Activated T-cell treated with anti-CD3 and anti-CD28 coated beads, Interleukin-2, amount 50 U/mL, for 72 hours (primary cell): ENCODE measurements around the gene SUPT4H1. TPM values are rescaled to one million over a fixed set of nuclear protein-coding genes. Genes with fewer than 3 reads are reported as not detected.

Experiments
- ATAC-seq, 2 donors: fragments of 150-1000 bp; cut with Tn5 transposase; replicated peaks in 1 of 2; 2 replicates each; pipeline ENCODE4 v1.10.0; 2021; ENCODE audit warnings: moderate library complexity in 2 of 2, mild to moderate bottlenecking in 1 of 2
- DNase-seq, 2 donors: peaks; one replicate each; pipeline ENCODE4 v3.0.0; 2021 to 2022; ENCODE audit warnings: mixed read lengths in 1 of 2
- H3K27ac Mint-ChIP-seq: one replicate; pipeline ENCODE4 v1.8.0; 2022; ENCODE audit warnings: mild to moderate bottlenecking, moderate library complexity, mixed read lengths
- H3K27me3 Mint-ChIP-seq: one replicate; pipeline ENCODE4 v1.8.0; 2022; ENCODE audit warnings: low read depth, mixed read lengths
- H3K36me3 Mint-ChIP-seq, 2 donors: one replicate each; pipeline ENCODE4 v1.8.0; 2022; ENCODE audit warnings: mixed read lengths in 2 of 2, mild to moderate bottlenecking in 1 of 2; ENCODE audit not compliant: insufficient read depth in 2 of 2
- H3K4me1 Mint-ChIP-seq: one replicate; pipeline ENCODE4 v1.8.0; 2022; ENCODE audit warnings: low read depth, mixed read lengths
- H3K4me3 Mint-ChIP-seq, 2 donors: one replicate each; pipeline ENCODE4 v1.8.0; 2022; ENCODE audit warnings: mild to moderate bottlenecking in 2 of 2, mixed read lengths in 2 of 2, moderate library complexity in 2 of 2
- H3K9me3 Mint-ChIP-seq, 2 donors: one replicate each; pipeline ENCODE4 v1.8.0; 2022; ENCODE audit warnings: mixed read lengths in 2 of 2
- total RNA-seq, 2 donors: library from RNA; stranded (reverse); gene quantifications; one replicate each; pipeline ENCODE4 v1.2.3, GENCODE V29; 2022

SUPT4H1 gene
- total RNA-seq, 2 donors from 2014 or later: 101 to 110 TPM

DNA sequence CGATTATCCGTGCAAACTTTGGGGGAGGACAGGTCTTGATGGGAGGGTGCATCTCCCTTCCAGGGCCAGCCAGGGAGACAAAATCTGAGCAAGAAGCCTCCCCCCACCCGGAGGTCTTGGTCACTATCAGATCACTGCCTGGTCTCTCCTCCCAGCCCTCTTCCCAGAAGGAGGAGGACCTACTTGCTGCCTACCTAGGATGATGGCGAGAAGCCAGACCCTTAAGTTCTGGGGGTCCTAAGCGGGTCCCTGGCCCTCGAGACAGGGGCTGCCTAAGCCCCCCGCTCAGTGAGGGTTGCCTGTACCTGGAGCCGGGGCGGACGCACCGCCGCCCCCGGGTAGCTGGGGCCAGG lies 28.0 kb downstream of the SUPT4H1 start:
- Mint-ChIP-seq H3K4me1 (peaks cover 53% of the 10 kb centered on the region), H3K27me3 (no peaks in the 10 kb centered on the region), H3K36me3 (no peaks in the 10 kb centered on the region), H3K4me3 (no peak overlapping the region), H3K27ac (peak overlapping the region; percentile 87), H3K9me3 (no peaks in the 10 kb centered on the region)
- ATAC-seq (peak in 1 of 2 donors; percentile 1), DNase-seq (no peak)

DNA sequence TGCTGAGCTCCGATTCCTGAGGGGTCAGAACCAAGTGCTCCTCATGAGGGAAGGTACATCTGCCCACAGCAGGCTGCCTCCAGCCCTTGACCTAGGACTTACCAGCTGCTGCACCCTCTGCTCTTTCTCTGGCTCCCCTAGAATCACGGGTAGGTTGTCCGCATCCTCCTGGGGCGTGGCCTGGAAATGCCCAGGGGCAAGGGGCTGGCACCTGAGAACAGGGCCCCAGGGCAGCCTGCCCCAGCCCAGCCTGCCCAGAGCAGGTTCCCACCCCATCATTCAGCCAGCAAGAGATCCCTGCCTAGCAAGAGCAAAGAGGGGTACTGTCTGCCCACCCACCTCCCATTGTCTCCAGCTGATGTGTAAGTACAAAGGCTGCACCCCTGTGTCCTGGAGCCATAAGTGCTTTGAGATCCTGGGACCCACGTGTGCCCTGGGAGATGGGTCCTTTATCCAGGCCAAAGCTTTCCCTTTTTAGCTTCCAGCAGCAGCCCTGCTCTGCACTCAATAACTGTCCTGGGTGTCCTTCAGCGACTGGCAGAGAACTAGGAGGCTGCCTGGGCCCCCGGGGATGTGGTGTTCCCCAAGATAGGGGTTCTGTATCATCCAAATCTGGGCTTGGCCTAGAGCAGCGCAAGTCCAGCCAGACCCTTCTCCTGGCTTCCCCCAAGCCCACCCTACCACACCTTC lies 28.5 kb downstream of the SUPT4H1 start:
- Mint-ChIP-seq H3K9me3 (no peaks in the 10 kb centered on the region), H3K4me1 (peaks cover 50% of the 10 kb centered on the region), H3K36me3 (no peaks in the 10 kb centered on the region), H3K4me3 (peak overlapping the region in 1 of 2 donors; percentile 5), H3K27ac (peak overlapping the region; percentile 87), H3K27me3 (no peaks in the 10 kb centered on the region)
- peak; percentile 0 to 1 for ATAC-seq
- peak in 1 of 2 donors; percentile 38 for DNase-seq

DNA sequence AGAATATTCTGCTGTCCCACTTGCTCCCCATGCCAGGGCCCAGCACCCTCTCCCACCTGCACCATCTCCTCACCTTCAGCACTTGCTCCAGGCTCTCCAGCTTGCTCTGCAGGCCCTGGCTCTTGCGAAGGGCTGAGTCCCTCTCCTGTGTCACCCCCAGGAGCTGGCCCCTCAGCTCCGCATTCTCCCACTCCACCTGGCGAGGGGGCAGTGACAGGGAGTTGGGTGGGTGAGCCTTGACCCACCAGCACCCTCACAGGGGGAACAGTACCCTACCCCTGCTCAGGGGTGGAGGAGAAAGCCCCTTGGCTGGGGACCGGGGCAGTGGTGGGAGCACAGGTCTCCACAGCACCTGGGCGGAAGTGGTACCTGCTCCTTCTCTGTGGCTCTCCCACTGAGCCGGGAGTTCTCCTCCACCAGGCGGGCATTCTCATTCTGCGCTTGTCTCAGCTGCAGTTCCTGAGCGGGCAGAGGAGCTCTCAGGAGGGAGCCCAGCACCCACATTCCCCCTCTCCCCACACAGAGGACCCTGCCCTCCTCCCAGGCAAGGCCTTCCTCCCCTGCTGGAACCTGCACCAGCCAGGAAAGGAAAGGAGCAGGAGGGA lies 29.3 kb downstream of the SUPT4H1 start:
- peaks cover 51% of the 10 kb centered on the region for H3K4me1 Mint-ChIP-seq
- peak overlapping the region; percentile 82 for H3K27ac Mint-ChIP-seq
- peak overlapping the region in 1 of 2 donors; percentile 4 for H3K4me3 Mint-ChIP-seq
- H3K27me3 Mint-ChIP-seq: no peaks in the 10 kb centered on the region
- DNase-seq (peak in 1 of 2 donors; percentile 36), ATAC-seq (peak in 1 of 2 donors; percentile 1)
- H3K36me3 Mint-ChIP-seq: no peaks in the 10 kb centered on the region
- no peaks in the 10 kb centered on the region for H3K9me3 Mint-ChIP-seq

DNA sequence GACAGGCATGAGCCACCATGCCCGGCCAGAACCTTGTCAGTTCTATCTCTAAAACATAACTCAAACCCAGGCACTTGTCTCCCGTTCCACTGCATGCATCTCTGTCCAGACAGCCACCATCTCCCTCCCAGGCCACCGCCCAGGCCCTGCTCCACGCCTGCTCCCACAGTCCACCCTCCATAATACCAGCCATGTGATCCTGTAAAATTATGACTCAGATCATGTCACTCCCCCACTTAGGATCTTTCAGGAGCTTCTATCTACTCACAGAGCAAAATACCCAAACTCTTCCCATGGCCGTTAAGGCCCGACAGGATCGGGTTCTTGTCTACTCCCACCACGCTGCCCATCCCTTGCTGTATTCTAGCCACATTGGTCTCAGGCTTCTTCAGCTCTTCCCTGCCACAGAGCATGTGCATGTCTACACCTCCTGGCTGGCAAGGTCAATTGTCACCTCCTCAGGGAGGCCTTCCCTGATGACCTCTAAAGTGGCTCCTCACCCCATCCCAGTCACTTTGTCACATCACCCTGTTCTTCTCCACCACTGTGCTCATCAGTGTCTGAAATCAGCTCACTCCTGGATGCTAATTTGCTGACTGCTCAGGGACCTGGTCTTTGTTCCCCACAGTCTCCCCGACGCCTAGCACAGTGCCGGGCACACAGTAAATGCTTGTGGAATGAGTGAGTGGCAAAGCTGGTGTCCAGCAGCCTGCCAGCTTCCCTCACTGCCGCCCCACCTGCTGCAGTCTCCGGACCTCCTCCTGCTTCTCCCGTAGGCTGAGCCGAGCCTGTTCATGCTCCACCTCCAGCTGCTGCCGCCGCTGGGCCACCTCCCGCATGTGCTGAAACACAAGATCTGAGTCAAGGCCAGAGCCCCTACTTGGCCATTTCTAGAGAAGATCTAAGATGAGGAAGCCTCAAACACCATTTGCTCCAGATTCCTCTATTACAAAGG lies 30.2 kb downstream of the SUPT4H1 start:
- Mint-ChIP-seq H3K9me3 (no peaks in the 10 kb centered on the region), H3K4me1 (peaks cover 51% of the 10 kb centered on the region), H3K27me3 (no peaks in the 10 kb centered on the region), H3K27ac (peak overlapping the region; percentile 82), H3K4me3 (no peak overlapping the region), H3K36me3 (no peaks in the 10 kb centered on the region)
- DNase-seq: peak in 1 of 2 donors; percentile 38
- no peak for ATAC-seq

DNA sequence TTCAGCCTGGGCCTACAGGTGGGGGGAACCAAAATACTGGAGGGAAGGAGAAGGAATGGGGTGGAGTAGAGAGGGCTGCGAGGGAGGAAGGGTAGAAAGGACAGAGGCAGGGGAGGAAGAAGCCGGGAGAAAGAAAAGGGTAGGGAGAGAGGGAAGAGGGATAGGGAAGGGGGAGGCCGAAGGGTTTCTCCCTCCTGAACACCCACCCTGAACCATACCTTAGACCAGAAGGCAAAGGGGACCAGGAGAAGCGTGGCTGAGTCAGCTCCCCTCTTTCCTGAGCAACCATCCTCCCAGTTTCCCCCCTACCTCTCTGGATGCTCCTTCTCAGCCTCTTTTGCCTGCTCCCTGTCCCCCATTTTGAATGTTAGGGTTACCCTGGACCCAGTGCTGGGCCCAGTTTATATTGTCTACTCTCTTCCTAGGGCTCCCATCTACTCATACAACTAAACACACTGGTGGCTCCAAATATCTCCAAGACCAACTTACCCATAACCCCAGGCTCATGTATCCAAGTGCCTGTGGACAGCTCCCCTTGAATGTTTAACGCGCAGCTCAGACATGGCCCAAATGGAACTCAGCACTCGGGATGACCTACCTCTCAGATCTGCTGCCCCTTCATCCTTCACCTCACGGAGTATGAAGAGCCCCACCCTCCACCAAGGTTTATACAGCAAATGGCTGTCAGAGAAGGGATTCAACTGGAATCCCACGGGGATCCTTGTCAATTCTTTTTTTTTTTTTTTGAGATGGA lies 31.3 kb downstream of the SUPT4H1 start:
- Mint-ChIP-seq H3K36me3 (no peaks in the 10 kb centered on the region), H3K9me3 (no peaks in the 10 kb centered on the region), H3K4me3 (no peak overlapping the region), H3K4me1 (peaks cover 45% of the 10 kb centered on the region), H3K27me3 (no peaks in the 10 kb centered on the region), H3K27ac (peak overlapping the region; percentile 7)
- ATAC-seq: no peak
- DNase-seq: peak in 1 of 2 donors; percentile 24

DNA sequence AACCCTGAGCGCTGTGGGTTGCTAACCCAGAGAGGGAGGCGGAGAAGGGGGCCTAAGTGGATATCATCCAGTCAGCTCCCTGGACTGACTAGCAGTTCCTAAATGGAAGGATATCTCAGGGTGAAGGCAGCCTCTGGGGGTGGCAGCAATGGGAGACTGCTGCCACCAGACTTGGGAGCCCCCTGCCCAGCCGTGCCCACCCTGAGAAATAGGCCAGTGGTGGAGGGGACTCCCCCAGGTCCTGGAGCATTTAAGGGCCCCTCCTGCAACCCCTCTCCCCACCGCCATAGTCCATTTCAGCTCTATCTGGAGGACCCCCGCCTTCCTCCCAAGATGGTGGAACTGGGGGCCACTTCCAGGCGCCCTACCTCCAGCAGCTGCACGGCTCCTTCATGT lies 31.8 kb downstream of the SUPT4H1 start:
- Mint-ChIP-seq H3K27me3 (no peaks in the 10 kb centered on the region), H3K36me3 (no peaks in the 10 kb centered on the region), H3K4me3 (no peak overlapping the region), H3K9me3 (no peaks in the 10 kb centered on the region), H3K4me1 (peaks cover 39% of the 10 kb centered on the region), H3K27ac (peak overlapping the region; percentile 42)
- DNase-seq (peak in 1 of 2 donors; percentile 13), ATAC-seq (no peak)

DNA sequence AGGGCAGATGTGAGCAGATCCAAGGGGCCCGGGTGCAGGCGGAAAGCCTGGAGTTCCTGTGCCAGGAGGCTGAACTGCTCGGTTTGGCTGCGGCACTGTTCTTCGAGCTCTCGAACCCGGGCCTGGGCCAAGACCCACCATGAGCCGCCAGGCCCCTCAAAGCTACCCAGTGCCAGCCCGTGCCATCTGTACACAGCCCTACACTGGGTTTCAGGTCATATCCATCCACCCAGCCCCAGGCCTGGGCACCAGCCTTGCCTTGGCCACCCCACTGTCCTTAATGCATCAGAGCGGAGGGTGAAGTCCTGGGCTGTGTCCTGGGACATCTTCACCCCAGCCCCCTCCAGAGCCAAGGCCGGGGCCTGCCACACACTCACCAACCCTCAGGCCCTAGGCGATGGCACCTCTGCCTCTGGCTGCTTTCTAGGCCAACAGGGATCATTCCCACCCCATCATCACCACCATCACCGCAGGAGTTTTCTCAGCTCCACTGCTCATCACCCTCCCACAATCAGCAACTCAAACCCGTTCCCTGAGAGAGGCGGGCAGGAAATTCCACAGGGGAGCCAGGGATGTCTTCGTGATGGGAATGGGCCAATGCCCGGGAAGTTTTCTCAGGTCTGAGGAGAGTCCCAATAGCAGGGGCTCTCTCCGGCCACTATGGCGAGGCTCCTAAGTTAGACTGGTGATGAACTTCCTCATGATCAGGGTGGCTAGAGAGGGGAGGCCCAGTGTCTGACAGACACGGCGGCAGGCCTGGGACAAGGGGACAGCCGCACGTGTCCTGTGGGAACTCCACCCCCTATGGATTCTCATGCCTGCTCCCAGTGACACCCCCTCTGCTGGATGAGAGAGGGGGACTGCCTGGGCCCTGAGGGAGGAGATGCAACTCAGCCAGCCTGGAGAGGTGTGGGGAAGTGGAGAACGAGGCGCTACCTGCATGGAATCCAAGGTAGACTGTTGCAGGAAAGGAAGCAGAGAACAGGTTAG lies 32.5 kb downstream of the SUPT4H1 start:
- DNase-seq: peak in 1 of 2 donors; percentile 28
- H3K27me3 Mint-ChIP-seq: no peaks in the 10 kb centered on the region
- H3K4me1 Mint-ChIP-seq: peaks cover 36% of the 10 kb centered on the region
- H3K9me3 Mint-ChIP-seq: no peaks in the 10 kb centered on the region
- peak in 1 of 2 donors; percentile 2 for ATAC-seq
- H3K27ac Mint-ChIP-seq: peak overlapping the region; percentile 42
- no peaks in the 10 kb centered on the region for H3K36me3 Mint-ChIP-seq
- no peak overlapping the region for H3K4me3 Mint-ChIP-seq

DNA sequence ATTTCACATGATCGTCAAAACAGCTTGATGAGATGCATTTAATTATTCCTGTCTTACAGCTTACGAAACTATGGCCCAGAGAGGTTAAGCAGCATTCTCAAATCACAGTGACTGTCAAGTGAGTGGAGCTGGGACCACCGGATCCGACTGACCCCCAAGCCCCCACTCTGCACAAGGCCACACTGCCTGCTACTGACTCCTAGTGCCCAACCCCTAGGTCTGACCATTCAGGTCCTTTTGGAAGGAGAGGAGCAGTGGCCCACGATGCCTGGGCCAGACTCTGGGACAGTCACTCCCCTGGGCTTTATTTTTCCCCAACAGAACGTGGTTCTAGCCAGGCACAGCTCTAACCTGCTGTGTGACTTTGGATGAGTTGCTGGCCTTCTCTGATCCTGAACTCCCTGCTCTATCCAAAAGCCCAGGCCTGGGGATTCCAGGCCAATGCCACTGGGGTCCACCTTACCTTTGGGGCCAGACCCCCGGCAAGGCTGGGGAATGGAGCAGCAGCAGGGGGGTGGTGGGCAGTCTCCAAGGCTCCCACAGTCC lies 33.3 kb downstream of the SUPT4H1 start:
- Mint-ChIP-seq H3K4me1 (peaks cover 38% of the 10 kb centered on the region), H3K27ac (no peak overlapping the region), H3K36me3 (no peaks in the 10 kb centered on the region), H3K27me3 (no peaks in the 10 kb centered on the region), H3K9me3 (no peaks in the 10 kb centered on the region), H3K4me3 (peak overlapping the region; percentile 12 to 74)
- peak; percentile 0 to 19 for DNase-seq
- ATAC-seq: no peak

DNA sequence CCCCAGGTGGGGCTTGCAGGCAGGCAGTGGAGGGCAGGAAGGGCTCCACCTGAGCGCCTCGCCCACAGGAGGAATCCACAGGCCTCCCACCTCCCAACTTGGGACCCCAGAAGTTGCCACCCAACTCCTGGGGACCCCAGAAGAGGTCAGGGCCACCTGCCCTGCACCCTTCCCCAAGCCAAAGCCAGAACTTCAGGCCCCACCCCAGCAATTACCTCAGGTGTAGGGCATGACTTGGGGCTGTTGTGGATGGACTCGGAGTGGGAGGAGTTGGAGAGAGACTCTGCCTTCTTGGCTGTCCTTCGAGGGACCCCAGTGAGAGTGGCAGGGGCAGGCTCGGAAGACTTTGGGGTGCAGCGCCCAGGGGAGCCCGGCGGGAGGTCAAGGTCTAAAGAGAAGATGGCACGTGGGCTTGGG lies 33.9 kb downstream of the SUPT4H1 start:
- H3K27me3 Mint-ChIP-seq: no peaks in the 10 kb centered on the region
- no peaks in the 10 kb centered on the region for H3K36me3 Mint-ChIP-seq
- peak overlapping the region; percentile 49 to 74 for H3K4me3 Mint-ChIP-seq
- H3K9me3 Mint-ChIP-seq: no peaks in the 10 kb centered on the region
- peaks cover 41% of the 10 kb centered on the region for H3K4me1 Mint-ChIP-seq
- ATAC-seq: peak in 1 of 2 donors; percentile 0
- peak; percentile 0 to 19 for DNase-seq
- peak overlapping the region; percentile 78 for H3K27ac Mint-ChIP-seq

DNA sequence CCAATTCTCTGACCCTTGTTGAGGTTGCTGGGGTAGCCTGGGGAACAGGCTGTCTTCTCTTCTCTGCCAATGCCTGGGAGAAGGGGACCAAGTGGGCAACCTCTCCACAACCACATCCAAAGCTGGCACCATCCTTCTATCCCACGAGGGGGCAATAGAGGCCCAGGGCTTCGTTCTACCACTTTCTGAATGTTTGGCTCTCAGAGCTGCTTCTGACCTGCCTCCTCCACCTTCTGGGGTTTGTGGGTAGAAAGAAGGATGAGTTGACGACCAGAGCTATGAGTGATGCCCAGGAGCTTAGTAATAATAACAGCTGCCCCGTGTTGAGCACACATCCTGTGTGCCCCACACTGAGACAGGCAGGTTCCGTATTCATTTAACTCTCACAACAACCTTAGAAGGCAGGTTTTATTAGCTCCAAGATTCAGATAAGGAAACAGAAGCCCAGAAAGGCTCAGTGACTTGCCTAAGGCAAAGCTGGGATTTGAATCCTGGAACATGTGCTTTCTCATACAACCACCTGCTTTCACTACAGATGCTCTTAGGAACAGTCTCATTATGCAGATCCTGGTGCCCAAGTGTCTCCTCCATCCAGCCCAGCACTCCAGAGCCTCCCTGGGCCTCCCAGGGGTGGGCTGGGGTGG lies 34.5 kb downstream of the SUPT4H1 start:
- DNase-seq: peak; percentile 84 to 85
- Mint-ChIP-seq H3K27ac (peak overlapping the region; percentile 78), H3K9me3 (no peaks in the 10 kb centered on the region), H3K27me3 (no peaks in the 10 kb centered on the region), H3K4me3 (peak overlapping the region; percentile 49 to 74), H3K36me3 (no peaks in the 10 kb centered on the region), H3K4me1 (peaks cover 41% of the 10 kb centered on the region)
- peak; percentile 76 to 90 for ATAC-seq

DNA sequence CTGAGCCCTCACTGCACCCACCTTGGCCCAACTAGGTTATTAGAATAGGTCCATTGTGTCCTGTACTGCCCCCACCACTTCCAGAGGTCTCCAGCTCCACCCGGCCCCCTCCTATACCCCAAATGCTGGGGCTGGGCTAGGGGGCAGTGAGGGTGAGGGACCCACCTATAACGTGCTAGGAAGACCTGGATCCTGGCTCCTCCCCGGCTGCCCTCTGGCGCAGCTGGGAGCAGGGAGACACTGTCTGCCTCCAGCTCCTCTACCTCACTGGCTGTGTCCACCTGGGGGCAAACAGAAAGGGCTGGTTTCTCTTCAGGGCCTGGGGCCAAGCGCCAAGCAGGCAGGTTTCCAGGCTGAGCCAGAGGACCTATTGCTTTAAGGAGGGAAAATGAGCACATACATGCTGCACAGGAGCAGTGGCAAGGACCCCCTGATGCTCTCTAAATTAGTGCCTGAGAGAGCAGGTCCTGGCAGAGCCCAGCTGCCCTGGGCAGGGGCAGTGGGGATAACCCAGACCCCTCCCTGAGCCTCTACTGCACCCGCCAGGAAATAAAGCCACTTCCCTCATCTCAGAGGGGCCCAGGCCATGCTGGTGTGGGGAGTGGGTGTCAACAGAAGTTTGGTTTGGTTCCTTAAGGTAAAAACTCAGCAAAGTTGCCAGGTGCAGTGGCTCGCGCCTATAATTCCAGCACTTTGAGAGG lies 35.6 kb downstream of the SUPT4H1 start:
- ATAC-seq (no peak), DNase-seq (peak; percentile 0 to 15)
- no peaks in the 10 kb centered on the region for H3K27me3 Mint-ChIP-seq
- H3K36me3 Mint-ChIP-seq: no peaks in the 10 kb centered on the region
- peak overlapping the region; percentile 37 for H3K27ac Mint-ChIP-seq
- no peaks in the 10 kb centered on the region for H3K9me3 Mint-ChIP-seq
- H3K4me3 Mint-ChIP-seq: no peak overlapping the region
- peaks cover 34% of the 10 kb centered on the region for H3K4me1 Mint-ChIP-seq
